HG03139 (cell line): Measurements from ENCODE around the gene KLF9.
A peak's percentile ranks its signal among the peaks of the same experiment; 100 is the strongest.
"Not testable (repeated sequence)": the region's sequence is repeated elsewhere in the genome, so short reads cannot be mapped to it uniquely, and the experiment has no call there.

Source experiments
- ATAC-seq: cut with Tn5 transposase; IDR thresholded peaks from one replicate; pipeline ENCODE4 v1.9.1; 2021; ENCODE audit not compliant: unreplicated experiment

KLF9 gene

DNA sequence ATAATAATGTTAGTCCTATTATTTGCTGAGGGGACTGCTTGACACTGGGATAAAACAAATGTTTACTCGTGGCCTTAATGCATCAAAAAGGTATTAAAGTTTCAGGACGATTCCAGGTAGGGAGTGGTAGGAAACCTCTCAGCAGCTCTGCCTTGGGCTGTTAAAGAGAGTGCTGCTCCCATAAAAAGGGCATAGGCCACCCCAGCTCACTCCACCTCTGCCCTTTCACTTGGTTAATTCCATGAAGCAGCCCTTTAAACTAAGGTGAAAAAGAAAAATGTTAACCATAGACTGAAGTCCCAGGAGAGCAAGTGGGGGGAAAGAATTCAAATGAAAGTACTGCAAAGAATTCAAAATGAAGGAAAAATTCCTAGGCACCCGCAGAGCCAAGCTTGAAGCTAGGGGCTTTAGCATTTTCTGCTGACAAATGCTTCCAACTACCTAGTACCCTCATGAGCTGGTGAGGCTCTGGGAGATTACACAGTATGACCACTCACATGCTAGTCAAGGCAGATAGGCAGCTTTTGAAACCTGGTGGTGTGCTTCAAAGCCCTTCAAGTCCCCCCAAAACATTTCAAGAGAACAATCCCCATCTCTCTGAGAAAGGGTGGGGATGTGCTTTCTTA, 8.5 kb downstream of the KLF9 start:
- peak; percentile 22 for ATAC-seq

DNA sequence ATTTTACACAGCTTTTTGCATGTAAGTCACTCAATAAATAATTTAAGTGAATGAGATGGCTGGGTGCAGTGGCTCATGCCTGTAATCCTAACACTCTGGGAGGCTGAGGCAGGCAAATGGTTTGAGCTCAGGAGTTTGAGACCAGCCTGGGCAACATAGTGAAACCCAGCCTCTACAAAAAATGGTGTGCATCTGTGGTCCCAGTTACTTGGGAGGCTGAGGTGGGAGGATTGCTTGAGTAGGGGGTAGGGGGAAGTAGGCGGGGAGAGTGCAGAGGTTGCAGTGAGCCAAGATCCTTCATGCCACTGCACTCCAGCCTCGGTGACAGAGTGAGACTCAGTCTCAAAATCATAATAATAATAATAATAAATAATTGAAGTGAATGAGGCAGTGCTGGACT, 10.2 kb downstream of the KLF9 start:
- ATAC-seq = no peak

DNA sequence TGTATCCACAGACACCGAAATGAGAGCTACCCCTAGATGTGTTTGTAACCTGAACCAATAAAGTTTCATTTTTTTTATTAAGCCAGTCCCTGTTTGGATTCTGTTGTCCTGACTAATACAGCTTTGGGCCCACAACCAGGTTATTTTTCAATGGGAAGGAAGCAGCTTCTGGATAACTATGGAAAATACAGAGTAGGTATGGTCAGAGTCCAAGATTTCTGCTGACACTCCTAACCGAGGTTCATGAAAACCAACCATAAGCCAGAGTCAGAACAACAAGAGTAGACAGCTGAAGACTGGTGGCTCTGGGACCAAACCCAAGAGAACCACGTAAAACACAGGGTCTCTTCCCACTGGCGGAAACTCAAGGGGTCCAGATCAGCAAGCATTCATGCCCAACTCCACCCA, 10.8 kb downstream of the KLF9 start:
- no peak for ATAC-seq

DNA sequence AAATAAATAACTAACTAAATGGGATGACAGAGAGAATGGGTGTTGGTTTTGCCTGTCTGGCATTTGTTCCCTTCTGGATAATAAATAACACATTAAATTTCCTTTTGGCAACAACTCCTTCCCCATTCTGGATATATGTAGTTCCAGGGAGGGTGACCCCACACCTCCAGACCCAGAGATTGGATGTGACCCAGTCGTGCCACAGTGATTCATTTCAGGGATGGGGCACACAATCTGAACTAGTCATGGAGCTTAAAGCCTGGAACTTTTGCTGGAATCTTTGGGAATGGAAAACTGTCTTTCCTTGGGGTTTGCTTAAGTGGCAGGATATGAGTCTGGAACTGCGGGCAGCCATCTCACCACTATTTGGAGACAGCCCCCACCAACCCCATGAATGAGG, 11.3 kb downstream of the KLF9 start:
- no peak for ATAC-seq

DNA sequence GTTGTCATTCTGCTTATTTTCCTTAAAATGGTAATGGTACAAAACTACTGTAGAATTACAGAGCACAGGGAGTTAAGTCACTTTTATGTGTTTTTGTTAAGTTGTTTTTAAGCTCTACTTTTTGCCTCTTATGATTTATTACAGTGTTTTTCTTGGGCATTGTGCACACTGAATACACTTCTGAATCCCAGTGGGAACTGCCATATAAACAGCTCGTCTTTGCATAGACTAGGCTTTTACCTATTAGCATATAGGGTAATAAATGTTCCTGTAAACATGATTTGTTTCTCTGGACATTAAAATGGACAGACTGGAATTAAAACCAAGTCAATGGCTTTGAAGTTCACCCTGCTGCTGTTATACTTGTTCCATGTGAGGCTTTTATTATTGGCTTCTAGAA, 12.2 kb downstream of the KLF9 start:
- ATAC-seq = no peak

DNA sequence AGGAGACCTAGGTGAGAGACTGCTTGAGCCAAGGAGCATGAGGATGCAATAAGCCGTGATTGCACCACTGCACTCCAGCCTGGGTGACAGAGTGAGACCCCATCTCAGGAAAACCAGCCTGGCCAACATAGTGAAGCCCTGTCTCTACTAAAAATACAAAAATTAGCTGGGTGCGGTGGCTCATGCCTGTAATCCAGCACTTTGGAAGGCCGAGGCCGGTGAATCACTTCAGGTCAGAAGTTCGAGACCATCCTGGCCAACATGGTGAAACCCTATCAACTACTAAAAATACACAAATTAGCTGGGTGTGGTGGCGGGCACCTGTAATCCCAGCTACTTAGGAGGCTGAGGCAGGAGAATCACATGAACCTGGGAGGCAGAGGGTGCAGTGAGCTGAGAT, 13.2 kb downstream of the KLF9 start:
- not testable (repeated sequence) for ATAC-seq

DNA sequence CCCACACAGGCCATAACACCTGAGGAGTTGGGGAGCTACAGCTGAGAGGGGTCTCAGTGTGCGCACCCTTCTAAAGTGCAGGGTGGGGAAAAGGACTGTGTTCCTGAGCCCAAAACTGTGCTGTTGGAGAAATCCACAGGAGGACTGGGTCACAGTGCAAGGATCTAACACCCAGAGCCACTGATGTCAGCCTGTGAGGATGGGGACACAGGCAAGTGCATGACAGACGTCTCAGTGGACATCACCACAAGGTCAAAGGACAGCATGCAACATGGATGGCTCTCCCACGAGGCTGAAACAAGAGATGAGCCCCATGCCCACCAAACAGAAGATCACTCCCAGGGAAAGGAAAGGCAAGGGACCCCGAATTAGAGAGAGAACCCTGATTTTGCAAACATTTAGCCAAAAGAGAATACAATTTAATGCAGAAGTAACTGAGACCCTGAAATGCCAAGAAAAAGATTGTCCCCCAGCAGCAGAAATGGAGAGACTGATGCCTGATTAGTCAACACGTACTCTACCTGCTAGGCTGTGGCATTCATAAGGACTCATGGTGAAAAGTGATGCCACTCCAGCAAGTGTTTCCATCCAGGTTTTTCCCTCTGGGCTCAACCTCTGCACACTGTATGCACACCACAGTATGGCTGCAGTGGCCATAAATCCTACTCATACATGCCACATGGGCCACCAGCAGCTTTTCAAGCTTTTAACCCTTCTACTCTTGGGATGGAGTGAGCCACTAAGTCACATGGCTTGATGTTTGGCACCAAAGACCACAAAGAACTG, 14.2 kb downstream of the KLF9 start:
- no peak for ATAC-seq

DNA sequence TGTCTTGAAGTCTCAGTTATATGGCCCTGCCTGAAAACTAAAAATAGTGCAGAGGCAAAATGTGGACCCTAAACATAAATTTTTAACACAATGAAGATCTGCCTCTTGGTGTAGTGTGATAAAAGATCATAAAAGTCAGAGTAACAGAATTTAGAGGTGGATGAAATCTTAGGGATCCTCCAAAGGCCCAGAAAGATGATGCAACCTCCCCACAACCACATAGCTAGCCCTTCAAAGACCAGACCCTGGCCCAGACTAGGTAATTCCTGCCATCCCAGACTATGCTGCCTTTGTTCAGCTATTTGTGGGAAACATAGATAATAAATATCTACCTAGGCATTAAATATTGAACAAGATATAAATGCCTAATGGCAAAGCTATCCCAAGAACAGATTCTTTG, 15.3 kb downstream of the KLF9 start:
- ATAC-seq = no peak

DNA sequence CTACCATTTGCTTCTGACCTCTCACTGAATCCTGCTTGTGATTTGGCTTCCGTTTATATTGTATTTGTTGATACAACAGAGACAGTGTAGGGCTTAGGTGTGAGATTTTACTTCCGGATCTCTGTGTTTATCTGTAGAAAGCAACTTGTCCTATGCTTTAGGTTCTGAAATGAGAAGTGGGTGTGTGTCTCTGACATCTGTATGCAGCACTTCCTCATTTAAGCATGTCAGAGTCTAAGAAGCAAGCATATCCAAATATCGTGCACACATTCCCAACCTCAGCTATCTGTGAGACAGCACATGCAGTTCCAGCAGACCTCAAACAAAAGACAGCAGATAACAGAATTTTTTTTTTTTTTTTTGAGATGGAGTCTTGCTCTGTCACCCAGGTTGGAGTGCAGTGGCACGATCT, 16.3 kb downstream of the KLF9 start:
- peak; percentile 99 for ATAC-seq

DNA sequence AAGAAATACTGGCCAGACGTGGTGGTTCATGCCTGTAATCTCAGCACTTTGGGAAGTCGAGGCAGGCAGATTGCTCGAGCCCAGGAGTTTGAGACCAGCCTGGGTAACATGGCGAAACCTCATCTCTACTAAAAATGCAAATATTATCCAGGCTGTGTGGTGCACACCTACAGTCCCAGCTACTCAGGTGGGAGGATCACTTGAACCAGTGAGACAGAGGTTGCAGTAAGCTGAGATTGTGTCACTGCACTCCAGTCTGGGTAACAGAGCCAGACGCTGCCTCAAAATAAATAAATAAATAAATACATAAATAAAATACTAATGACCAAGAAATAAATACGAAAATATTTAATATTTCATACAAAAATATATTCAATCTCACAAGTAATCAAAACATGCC, 18.8 kb downstream of the KLF9 start:
- no peak for ATAC-seq

DNA sequence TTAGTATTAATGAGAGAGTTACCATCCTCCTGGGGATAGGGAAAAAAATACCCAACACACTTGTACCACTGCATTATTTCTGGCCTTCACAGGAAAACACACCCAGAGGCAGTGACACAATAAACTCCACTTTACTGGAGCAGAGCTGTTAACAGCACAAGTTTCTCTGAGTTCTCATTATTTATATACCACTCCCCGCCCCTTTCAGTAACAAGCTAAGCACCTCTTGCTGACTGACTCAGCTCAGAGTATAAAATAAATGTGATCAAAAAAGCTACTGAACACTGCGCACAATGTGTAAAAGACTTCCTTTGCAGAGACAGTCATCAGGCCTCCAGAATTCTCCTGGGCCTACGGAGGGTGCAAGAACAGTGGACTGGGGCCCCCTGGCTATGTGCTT, 21.6 kb downstream of the KLF9 start:
- ATAC-seq = no peak

DNA sequence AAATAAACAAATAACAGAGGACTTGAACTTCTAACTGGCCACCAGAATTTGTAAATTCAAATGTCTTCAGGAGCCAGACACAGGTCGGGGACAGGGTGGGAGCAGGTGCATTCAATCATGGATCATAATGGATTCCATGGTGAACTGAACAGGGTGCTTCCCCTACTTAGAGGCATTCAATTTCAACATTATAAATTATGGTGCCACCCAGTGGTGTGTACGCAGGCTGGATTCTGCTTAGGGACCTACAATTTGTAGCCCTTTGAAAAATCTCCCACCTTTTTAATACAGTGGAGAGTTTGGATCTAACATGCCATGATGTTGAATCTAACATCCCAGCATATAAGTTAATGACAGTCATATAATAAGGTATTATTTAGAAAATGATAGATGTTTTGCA, 22.3 kb downstream of the KLF9 start:
- no peak for ATAC-seq

DNA sequence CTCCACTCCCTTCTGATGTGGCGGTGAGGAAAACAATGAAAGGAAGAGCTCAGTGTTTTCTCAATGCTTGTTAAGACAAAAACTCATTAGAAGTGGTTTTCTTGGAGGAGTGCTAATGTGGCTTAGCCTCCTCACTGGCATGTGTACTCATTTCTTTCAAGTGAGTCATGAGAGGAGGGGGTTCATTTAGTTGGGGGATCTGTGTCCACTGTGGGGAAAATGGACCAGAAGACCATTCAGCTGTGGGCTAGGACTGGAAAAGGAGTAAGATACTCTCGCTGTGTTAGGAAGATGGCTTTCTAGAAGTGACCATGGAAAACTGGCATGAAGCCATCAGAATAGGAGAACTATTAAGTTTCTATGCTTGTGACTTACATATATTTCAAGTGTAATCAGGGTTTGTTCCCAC, 23.5 kb downstream of the KLF9 start:
- ATAC-seq = no peak

DNA sequence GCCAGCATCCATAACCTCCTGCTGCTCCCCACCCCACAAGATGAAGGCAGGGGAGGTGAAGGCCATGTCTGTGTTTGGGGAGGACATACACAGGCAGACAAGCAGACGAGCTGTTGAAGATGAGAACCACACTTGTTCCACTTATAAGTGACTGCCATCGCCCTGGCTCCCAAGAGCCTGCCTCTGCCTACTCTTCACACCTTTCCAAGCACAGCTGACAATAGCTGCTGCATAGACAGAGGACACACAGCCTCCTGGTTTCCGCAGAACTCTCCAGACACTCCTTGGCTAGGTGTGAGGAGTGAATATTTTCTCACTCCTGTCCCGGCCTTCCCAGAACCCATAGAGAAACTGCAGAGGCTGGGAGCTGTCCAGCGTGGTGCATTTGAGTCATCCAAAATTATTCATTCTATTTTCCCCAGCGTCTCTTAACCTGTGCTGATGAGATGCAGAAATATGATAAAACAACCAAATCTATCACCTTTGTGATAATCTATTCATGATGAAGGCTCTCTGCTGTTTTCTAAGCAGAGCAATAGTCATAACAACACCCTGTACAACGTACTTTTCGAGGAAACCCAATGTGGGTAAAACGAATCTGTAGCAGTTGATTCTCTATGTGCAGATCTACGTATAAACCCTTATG, 24.7 kb downstream of the KLF9 start:
- ATAC-seq = no peak

DNA sequence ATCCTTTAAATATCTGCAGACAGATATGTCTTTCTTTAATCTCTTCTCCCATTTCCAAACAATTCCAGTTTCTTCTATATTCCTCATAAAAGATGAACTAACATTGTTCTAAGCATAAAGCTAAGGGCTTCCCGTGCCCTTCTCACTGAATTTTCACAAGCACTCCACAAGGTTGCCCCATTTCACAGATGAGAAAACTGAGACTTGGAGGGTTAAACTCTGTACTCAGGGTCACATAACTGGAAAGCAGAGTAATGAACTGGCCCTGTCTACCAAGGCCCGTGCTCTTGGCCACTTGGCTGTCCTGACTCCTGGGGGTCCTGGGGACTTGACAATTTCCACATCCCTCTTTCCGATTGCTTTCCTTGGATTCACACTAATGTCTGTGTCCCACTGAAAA, 25.3 kb downstream of the KLF9 start:
- no peak for ATAC-seq

DNA sequence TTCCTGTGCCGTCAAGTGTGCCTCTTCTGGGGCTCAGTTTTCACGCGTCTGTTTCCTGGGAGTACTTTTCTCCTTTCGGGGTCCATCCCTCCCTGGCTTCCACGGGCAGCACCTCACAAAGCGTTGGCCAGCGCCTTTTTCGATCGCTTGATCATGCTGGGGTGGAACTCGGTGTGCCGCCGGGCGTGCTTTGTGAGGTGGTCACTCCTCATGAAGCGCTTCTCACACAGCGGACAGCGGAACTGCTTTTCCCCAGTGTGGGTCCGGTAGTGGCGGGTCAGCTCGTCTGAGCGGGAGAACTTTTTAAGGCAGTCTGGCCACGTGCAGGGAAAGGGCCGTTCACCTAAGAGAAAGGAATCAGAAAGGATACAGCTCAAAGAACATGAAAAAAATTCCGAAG, 26.8 kb downstream of the KLF9 start:
- ATAC-seq = no peak

DNA sequence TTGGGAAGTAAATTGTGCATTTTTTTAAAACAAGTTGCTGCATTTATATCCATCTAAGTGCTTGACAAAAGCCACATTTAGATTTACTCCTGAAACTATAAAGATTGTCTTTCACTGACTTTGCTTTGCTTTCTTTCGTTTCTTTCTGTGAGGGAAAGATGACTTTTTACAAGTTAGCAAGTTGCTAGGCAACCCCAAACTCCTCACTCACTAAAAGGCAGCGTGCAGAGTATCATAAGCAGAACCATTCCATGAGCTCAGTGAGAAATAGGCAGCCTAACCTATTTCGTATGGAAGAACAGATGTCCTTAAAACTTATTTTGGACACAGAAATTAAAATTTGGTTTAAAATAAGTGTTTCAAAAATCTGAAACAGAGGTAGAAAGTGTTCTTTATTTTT, 29.0 kb downstream of the KLF9 start:
- no peak for ATAC-seq

DNA sequence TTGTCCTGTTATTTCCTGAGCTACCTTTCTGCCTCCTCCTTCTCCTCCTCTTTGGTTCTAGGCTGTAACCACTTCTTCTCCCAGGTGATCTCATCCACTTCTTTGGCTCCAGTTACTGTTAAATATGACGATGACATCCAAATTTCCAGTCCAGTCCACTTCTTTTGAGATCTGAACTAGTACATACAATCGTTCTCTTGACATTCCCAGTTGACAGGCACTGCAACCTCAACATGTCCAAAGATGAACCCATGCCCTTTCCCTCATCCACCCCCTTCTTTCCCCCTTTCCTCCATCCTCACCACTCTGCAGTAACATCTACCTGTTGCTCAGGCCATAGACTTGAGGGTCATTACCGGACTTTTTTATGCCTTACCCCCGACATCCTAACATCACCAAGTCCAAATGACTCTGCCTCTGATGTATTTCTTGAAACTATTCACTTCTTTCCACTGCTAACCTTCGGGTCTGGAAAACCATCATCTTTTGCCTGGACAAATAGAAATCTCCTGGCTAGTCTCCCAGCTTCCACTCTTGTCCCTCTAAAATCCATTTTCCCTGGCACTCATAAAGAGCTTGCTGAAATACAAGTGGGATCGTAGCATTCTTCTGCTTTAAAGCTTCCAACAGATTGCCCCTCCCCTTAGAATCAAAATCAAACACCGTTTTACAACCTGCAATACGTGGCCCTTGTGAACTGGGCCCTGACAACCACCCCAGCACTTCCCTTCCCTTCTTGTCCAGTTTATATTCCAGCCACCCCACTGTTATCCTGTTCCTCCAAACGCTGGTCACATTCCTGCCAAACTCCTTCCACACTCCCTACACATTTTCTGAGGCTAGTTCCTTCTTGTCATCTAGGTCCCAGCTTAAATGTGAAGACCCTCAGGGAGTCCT, 31.5 kb downstream of the KLF9 start:
- no peak for ATAC-seq

DNA sequence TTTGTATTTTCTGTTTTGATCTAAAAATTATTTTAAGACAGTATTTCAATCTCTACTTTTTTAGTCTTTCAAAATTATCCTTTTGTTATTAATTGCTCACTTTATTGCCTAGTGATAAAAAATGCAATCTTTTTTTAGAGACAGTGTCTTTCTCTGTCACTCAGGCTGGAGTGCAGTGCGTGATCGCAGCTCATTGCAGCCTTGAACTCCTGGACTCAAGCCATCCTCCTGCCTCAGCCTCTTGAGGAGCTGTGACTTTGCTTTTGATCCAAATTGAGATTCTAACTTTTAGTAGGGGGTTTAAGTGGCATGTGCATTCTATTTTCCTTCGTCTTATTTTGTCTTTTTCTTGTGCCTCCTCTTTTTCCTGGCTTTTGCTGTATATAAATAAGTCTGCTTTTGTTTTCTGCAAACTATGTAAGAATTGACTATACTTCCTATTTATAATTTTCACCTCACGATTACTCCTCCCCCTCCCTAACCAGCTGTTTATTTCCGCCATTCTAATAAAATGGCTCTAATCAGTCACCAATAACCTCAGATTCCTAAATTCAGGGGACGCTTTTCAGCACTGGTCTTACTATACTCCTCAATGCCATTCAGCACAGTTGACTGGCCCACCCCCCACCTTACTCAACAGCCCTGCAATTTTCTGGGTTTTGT, 32.3 kb downstream of the KLF9 start:
- no peak for ATAC-seq

DNA sequence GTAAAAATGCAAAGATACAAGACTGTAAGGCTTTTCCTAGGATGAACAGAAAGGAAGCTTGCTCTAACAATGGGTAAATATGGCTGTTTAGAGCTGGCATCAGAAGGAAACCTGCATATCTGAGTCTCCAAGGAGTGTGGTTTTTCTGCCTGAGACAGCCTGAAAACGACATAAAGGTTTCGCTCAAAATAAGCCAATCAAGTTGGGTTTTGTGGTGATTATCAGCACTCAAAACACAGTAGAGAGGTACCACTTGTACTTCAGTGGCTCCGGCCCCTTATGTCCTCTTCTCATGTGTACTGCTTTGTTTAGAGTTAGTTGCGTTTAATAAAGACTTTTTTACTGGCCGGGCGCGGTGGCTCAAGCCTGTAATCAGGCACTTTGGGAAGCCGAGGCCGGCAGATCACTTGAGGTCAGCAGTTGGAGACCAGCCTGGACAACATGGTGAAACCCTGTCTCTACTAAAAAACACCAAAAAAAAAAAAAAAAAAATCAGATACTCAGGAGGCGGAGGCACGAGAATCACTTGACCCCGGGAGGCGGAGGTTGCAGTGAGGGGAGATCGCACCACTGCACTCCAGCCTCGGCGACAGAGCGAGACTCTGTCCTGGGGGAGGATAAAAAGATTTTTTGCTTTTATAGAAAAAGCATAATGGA, 39.4 kb downstream of the KLF9 start:
- no peak for ATAC-seq
